Left lung (tissue), 10 donors: Measurements from ENCODE around the gene DGLUCY. TPM values are rescaled to one million over a fixed set of nuclear protein-coding genes. Genes with fewer than 3 reads are reported as not detected.
"Not testable (repeated sequence)": the region's sequence is repeated elsewhere in the genome, so short reads cannot be mapped to it uniquely, and the experiment has no call there.

Source experiments
- ATAC-seq: fragments of 200-7000 bp; cut with Tn5 transposase; one replicate; pipeline ENCODE4 v1.9.1; 2020; ENCODE audit warnings: moderate library complexity
- DNase-seq, 4 donors: peaks; one replicate each; pipeline ENCODE4 v3.0.0-alpha.2; 2013 to 2020
- H3K27ac ChIP-seq, 2 donors: fragments of 200-600 bp; sonication (generic) in 1 of 2; one replicate each; pipeline versions ENCODE4 v1.5.0 to v1.8.0; 2020 to 2021
- H3K27me3 ChIP-seq, 2 donors: fragments of 200-600 bp; sonication (generic) in 1 of 2; one replicate each; pipeline versions ENCODE4 v1.5.0 to v1.8.0; 2020 to 2021
- H3K36me3 ChIP-seq, 2 donors: fragments of 200-600 bp; sonication (generic) in 1 of 2; one replicate each; pipeline versions ENCODE4 v1.5.0 to v1.8.0; 2020 to 2021
- H3K4me1 ChIP-seq, 2 donors: fragments of 200-600 bp; one replicate each; pipeline ENCODE4 v1.8.0; 2021
- H3K4me3 ChIP-seq, 2 donors: fragments of 200-600 bp; sonication (generic) in 1 of 2; one replicate each; pipeline versions ENCODE4 v1.5.0 to v1.8.0; 2020 to 2021; ENCODE audit warnings: mild to moderate bottlenecking in 1 of 2
- H3K9me3 ChIP-seq, 2 donors: fragments of 200-600 bp; sonication (generic) in 1 of 2; one replicate each; pipeline versions ENCODE4 v1.5.0 to v1.8.0; 2020 to 2021
- CTCF ChIP-seq, 2 donors: fragments of 200-600 bp; sonication (generic) in 1 of 2; IDR thresholded peaks; one replicate each; pipeline versions ENCODE4 v1.5.0 to v1.8.0; 2021; ENCODE audit warnings: antibody characterized with exemption in 2 of 2
- intact Hi-C, 2 donors: fragments of 100-400 bp; cut with DNase I; formaldehyde crosslinking; loops; one replicate each; pipeline versions ENCODE4 v1.11.2 to v1.14.2; 2022
- polyA plus RNA-seq, 6 donors: library from polyadenylated mRNA; unstranded; fragments of 120-200 nt; gene quantifications; one replicate each; pipeline ENCODE4 v1.2.1, GENCODE V29; 2013; ENCODE audit not compliant: insufficient read length in 6 of 6
- total RNA-seq, 2 donors: library from RNA; stranded (reverse); fragmentation: NEBNext Ultra II Directional; extraction: Animal tissue kit (Norgen Biotek cat#: 25700); gene quantifications; one replicate each; pipeline ENCODE4 v1.2.1, GENCODE V29; 2021
- donor health status: DM: no; HTN: yes; CAD: no.
- donor health status: DM: no; HTN: no; CAD: no.

The DGLUCY gene
- total and polyA plus RNA-seq, 8 donors: 56.7 to 77.0 (median 66.1) TPM

DNA sequence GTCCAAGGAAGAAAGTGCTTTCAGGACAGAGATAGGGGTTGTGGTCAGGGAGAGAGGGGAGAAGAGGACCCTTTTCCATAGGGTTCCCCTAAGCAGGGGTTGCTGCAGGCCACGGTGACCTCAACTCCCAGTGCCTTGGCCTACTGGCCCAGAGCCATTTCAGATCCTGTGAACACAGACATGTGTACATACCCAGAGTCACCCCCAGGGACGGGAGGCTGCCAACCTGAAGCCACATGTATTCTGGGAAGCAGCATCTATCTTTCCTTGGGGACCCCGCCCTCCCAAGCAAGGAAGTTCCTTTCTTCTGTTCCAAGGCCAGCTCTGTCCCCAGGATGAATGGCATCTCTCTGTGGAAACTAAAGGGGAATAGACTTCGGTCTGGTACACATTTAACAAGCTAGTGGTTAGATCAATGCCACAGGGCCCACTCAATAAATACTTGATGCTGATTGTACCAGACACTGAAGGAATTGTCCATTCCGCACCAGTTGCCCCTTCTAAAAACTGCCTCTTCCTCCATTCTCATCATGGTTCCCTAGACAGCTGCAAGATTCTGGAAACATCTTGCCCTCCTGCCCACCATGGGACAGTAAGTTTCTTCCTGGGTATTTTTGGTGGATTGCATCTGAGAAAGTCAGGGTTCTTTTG, 25.2 kb upstream of the DGLUCY start:
- DNase-seq (no peak), ATAC-seq (no peak)
- no peaks in the 10 kb centered on the region for H3K27me3 ChIP-seq
- no peaks in the 10 kb centered on the region for H3K4me1 ChIP-seq
- no peak overlapping the region for H3K27ac ChIP-seq
- intact Hi-C loops: no loop called here
- no peaks in the 10 kb centered on the region for H3K9me3 ChIP-seq
- H3K4me3 ChIP-seq: no peak overlapping the region
- no peak for TF ChIP-seq CTCF (IDR thresholded peaks at IDR 0.05)
- no peaks in the 10 kb centered on the region for H3K36me3 ChIP-seq

DNA sequence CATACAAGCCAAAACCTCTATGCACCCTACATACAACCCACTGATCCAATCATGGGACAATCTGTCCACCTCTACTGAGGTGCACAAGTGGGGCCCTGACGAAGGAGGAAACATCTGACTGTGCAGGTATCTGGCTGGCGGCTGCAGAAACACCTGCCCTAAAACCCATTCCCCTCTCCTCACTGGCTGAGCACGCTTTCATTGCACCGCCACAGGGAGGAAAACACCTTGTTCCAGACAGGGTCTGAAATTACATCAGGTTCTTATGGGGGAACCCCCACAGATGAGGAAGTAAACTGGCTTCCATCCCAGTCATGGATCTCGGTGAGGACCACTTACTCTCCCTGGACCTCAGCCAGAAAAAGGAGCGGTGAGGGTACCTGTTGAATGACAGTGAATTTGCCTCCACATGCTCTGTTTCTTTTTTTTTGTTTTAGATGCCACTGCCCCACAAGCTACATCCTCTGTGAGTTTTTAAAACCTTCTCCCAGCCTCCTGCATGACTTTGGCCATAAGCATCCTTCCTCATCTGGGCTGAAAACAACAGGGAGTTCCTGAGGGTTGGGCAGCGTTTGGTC, 23.8 kb upstream of the DGLUCY start:
- no peak for TF ChIP-seq CTCF (IDR thresholded peaks at IDR 0.05)
- intact Hi-C loops: no loop called here
- ATAC-seq: no peak
- H3K27ac ChIP-seq: no peak overlapping the region
- no peak overlapping the region for H3K4me3 ChIP-seq
- no peaks in the 10 kb centered on the region for H3K27me3 ChIP-seq
- H3K4me1 ChIP-seq: no peaks in the 10 kb centered on the region
- no peaks in the 10 kb centered on the region for H3K36me3 ChIP-seq
- DNase-seq: no peak
- H3K9me3 ChIP-seq: no peaks in the 10 kb centered on the region

DNA sequence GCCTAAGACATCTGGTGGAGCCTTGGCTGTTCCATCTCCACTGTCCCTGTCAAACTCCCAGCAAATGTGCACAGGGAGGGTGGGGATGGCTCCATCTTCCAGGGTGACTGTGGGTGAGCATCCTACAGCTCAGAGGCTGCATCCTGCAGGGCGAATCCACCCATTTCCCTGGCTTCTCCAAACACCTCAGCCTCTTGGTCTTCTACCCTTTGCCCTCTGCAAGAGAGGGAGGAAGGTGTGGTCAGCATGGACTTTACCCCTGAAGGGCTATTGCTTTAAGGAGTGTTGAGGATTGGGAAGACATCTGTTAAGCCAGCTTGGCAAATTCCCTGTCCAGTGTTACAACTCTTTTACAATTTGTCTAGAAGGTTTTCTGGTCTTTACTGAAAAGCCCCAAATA, 23.1 kb upstream of the DGLUCY start:
- Histone ChIP-seq H3K27me3 (no peaks in the 10 kb centered on the region), H3K36me3 (no peaks in the 10 kb centered on the region), H3K4me1 (no peaks in the 10 kb centered on the region), H3K27ac (no peak overlapping the region), H3K4me3 (no peak overlapping the region), H3K9me3 (no peaks in the 10 kb centered on the region)
- intact Hi-C loops: no loop called here
- no peak for ATAC-seq
- no peak for TF ChIP-seq CTCF (IDR thresholded peaks at IDR 0.05)
- DNase-seq: no peak

- H3K9me3 ChIP-seq: no peaks in the 10 kb centered on the region
- DNase-seq (no peak), ATAC-seq (no peak)
- intact Hi-C loops: no loop called here
- H3K36me3 ChIP-seq: no peaks in the 10 kb centered on the region
- H3K4me3 ChIP-seq: no peak overlapping the region
- H3K27ac ChIP-seq: no peak overlapping the region
- H3K4me1 ChIP-seq: no peaks in the 10 kb centered on the region
- no peak for TF ChIP-seq CTCF (IDR thresholded peaks at IDR 0.05)
- H3K27me3 ChIP-seq: no peaks in the 10 kb centered on the region
Observed at GRCh38 chr14:91092073-91092472, 21.8 kb upstream of the DGLUCY start.

DNA sequence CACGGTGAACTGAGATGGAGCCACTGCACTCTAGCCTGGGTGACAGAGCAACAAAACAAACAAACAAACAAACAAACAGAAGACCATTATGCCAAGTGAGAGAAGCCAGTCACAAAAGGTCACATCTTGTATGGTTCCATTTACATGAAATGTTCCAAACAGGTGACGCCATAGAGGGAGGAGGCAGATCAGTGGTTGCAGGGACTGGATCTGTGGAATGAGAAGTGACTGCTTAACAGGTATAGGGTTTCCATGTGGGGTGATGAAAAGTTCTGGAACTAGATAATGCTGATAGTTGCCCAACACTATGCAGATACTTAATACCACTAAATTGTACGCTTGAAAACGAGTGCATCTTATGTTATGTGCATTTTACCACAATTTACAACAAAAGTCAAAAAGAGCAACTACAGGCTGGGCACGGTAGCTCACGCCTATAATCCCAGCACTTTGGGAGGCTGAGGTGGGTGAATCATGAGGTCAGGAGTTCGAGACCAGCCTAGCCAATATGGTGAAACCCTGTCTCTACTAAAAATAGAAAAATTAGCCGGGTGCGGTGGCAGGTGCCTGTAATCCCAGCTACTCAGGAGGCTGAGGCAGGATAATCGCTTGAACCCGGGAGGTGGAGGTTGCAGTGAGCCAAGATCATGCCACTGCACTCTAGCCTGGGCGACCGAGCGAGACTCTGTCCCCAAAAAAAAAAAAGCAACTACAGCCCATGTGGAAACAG, 20.0 kb upstream of the DGLUCY start:
- H3K27me3 ChIP-seq, H3K9me3 ChIP-seq, H3K27ac ChIP-seq, H3K36me3 ChIP-seq, DNase-seq, intact Hi-C loops, H3K4me1 ChIP-seq, H3K4me3 ChIP-seq, ATAC-seq: not testable (repeated sequence)
